NCI-H2171 treated with DMSO at 0.1 percent for 48 hours (cell line): ENCODE data around the gene SERPINA9.
"Not testable (repeated sequence)": the region's sequence is repeated elsewhere in the genome, so short reads cannot be mapped to it uniquely, and the experiment has no call there.

Experiments
- DNase-seq: peaks from one replicate; lab custom pipeline; 2025; lab: John Stamatoyannopoulos, UW

The SERPINA9 gene

GRCh38 chr14:94486883-94487282 lies 10.9 kb upstream of the SERPINA9 start:
- DNase-seq: no peak

GRCh38 chr14:94485944-94486841 lies 10.2 kb upstream of the SERPINA9 start:
- peak; percentile 84 for DNase-seq

- no peak for DNase-seq
Observed at GRCh38 chr14:94484481-94484880, 8.5 kb upstream of the SERPINA9 start.

DNA sequence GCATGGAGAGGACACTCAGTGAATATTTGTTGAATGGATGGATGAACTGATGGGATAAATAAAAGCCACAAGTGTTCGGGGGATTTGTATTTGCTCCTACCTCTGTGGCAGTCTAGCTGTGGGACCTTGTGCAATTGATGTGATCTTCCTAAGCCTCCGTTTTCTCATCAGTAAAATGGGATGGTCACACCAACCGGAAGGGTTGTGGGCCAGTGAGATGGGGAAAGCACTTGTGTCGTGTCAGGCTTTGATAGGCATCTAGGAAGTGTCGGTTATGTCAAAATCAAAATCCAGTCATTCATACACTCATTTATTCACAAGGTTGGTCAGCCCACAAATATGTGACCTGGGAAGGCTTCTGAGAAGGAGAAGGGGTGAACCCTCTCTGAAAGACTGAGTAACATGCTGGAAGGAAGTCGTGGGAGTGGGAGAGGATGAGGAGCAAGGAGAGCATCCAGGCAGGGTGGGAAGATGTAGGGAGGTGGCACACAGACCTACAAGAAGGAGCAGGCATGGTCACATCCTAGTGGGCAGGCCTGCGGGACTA lies 7.8 kb upstream of the SERPINA9 start:
- no peak for DNase-seq

DNA sequence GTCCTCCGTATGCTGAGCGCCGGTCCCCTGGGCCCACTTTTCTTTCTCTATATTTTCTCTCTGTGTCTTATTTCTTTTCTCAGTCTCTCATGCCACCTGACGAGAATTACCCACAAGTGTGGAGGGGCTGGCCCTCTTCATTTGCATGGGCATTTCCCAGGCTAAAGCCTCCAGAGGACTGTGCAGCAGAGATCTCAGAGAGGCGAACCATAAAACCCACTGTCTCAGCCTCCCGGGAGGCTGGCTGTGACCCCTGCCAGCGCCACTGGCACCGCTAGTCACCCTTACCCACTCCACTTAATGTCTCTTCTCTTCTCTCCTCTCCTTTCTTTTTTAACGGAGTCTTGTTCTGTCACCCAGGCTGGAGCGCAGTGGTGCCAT lies 7.1 kb upstream of the SERPINA9 start:
- no peak for DNase-seq

GRCh38 chr14:94482132-94483070 lies 6.4 kb upstream of the SERPINA9 start:
- not testable (repeated sequence) for DNase-seq

- no peak for DNase-seq
Observed at GRCh38 chr14:94481468-94482131, 5.6 kb upstream of the SERPINA9 start.

DNA sequence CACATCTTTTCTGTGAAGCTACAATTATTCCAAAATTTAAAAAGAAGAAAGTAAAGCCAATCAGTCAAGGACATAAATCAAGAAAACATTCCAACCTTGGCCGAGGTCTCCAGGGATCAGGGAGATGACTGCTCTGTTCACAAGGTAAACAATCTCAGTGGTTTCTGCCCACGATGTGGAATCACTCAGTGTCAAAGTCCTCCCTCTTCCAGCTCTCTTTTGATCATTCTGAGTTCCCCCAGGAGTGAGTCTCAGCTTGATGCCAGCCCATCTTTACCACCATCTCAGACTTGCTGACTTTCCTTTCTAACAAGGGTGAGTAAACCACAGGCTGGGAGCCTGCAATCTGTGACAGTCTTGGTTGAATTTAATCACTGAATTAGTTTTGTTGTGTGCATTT lies 4.8 kb upstream of the SERPINA9 start:
- no peak for DNase-seq

DNA sequence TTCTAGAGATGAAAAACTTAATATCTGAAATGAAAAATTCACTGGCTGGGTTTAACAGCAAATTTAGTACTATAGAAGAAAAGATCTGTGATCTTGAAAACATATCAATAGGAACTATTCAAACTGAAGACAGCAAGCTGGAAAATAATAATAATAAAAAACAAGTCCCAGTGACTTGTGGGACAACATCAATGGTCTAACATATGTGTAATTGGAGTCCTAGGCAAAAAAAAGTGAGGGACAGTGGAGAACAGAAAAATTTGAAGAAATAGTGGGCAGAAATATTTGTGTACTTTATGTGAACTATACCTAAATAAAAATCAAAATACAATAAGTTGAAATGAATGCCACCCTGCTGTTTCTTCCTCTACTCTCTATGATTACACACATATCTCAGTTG lies 2.4 kb upstream of the SERPINA9 start:
- DNase-seq: no peak

DNA sequence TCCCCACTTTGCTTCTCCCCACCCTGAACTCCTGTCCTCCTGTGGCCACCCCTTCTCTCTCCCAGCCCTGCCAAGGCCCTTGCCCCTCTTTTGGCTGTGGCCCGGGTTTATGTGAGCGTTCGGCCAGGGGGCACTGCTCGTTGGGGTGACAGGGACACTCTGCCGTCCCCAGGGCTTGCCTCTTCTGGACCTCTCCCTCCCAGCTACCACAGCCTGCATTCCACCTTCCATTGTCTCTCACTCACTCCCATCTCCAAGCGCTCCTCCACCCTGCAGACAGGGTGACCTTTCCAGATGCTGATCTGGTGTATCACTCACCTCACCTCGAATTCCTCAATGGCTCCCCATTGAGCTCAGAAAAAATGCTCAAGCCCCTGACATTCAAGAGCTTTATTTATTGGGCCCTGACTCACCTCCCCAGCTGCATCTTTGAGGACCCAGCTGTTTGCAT lies 1.4 kb downstream of the SERPINA9 start:
- DNase-seq: no peak

GRCh38 chr14:94473666-94474410 lies 2.2 kb downstream of the SERPINA9 start:
- DNase-seq: no peak

GRCh38 chr14:94472842-94473241 lies 3.2 kb downstream of the SERPINA9 start:
- no peak for DNase-seq

- DNase-seq: no peak
Observed at GRCh38 chr14:94471045-94471444, 5.0 kb downstream of the SERPINA9 start.

DNA sequence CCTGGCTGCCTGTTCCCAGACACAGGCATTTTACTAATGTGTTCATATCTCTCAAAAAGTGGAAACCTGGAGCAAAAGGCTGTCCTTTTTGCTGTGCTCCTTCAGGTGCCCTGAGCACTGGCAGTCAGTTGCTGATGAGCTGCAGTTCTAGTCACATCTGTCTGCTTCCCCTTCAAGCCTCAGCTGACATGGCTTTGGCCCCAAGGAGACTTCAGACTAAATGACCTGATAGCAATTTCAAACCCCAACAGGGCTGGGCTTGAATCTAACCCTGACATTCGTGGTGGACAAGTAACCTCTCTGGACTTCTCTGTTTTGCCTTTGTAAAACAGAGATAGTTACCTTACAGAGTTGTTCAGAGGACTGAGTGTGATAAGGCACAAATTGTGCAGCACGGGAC lies 5.7 kb downstream of the SERPINA9 start:
- no peak for DNase-seq

GRCh38 chr14:94469261-94469660 lies 6.7 kb downstream of the SERPINA9 start:
- no peak for DNase-seq

DNA sequence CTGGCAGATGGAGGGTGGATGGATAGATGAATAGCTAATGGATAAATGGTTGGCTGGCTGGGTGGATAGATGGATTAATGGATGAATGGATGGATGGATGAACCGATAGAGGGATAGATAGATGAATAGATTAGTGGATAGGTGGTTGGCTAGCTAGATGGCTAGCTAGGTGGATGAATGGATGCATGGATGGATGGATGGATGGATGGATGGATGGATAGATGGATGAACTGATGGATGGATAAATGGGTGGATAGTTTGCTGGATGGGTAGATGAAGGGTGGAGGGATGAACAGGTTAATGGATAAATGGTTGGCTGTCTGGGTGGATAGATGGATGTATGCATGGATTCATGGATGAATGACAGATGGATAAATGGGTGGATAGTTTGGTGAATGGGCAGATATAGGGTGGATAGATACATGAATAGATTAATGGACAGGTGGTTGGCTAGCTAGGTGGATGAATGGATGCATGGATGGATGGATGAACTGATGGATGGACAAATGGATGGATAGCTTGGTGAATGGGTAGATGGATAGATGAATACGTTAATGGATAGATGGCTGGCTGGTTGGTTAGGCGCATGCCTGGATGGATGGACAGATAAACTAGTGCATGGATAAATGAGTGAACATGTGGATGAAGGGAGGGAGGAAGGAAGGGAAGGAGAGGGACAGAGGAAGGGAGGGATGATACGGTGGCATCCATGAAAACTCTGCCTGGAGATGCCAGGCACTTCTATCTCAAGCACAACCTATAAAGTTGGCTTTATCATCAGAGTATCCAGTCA lies 8.1 kb downstream of the SERPINA9 start:
- no peak for DNase-seq

DNA sequence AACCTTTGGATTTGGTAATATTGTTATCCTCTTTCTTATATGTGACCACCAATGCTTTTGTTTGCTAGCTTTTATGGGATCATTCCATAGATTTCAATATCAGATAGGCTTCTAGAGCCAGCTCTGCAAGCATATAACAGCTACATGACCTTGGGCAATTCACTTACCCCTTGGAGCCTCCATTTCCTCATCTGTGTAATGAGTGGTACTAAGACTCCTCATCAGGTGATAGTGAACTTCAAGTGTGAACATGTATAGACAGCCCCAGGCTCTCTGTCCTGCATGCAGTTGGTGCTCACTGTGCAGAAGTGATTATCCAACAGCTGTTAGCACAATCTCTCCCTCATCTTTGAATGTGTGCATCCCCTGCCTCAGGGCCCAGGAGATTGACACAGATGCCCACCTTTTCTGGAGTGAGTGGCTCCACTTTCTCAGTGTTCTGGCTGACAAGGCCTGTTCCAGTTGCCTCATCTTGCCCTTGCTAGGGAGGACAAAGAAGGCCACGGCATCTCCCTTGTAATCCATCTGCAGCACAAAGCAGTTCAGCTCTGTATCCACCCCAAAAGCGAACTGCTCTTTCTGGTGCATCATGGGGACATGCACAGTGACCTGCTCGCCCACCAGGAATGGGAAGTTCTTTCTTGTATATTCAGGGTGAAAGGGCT lies 9.2 kb downstream of the SERPINA9 start:
- no peak for DNase-seq

GRCh38 chr14:94465042-94465441 lies 11.0 kb downstream of the SERPINA9 start:
- DNase-seq: no peak

- DNase-seq: no peak
Observed at GRCh38 chr14:94464290-94464689, 11.7 kb downstream of the SERPINA9 start.
